ENCODE data around the gene HEMGN. TPM values are rescaled to one million over a fixed set of nuclear protein-coding genes. Genes with fewer than 3 reads are reported as not detected.

HEMGN gene
- total and polyA plus RNA-seq, 2 of the 8 experiments (the other 6 are each of a cell fraction or from before 2014, with no cell fraction given), result not detected

DNA sequence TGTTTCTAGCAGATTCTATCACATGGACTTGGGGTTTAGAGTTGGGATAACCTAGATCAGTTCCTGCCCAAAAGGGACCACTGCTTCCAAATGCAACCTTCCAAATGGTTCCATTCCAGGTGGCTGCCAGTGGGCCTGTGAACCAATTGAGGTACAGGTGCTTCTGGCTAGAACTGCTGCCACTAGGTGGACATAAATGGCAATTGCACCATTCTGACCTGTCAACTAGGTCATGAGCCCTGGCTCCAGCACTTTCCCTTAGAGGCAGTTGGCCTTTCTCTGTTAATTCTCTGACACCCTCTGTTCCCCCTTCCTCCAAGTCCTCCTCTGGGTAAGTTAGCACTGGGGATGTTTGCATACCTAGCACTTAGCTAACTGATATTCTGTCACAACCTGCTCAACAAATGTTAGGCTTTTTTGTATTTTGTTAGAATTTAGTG lies 16.6 kb upstream of the HEMGN start (continued):
- no peak for TF ChIP-seq CHD7 (IDR thresholded peaks at IDR 0.05; ENCODE audit: insufficient replicate concordance, low read length)
- no peak for TF ChIP-seq POLR2AphosphoS5 (IDR thresholded peaks at IDR 0.05; ENCODE audit: low read depth, low read length)
- no peak for TF ChIP-seq HDAC2 (IDR thresholded peaks at IDR 0.05; ENCODE audit: borderline replicate concordance in 1 of 2, low read depth in 2 of 2, low read length in 2 of 2)
- peak; percentile 65 to 72 for TF ChIP-seq RAD21 (IDR thresholded peaks at IDR 0.05 in 1 of 2, conservative IDR thresholded peaks at IDR 0.05 in 1 of 2; ENCODE audit: low read depth in 2 of 2, low read length in 2 of 2)
- 0 out of 2 replicates have a peak, but pooled peaks have one; percentile 23 for TF ChIP-seq YY1 (IDR thresholded peaks at IDR 0.05; ENCODE audit: low read depth, low read length)
- TF ChIP-seq MAFK (IDR thresholded peaks at IDR 0.05; ENCODE audit: low read depth, low read length), result no peak
- TF ChIP-seq RNF2 (IDR thresholded peaks at IDR 0.05; ENCODE audit: borderline replicate concordance, low read depth, low read length, missing control alignments, poor library complexity, severe bottlenecking), result no peak
- TF ChIP-seq RFX5 (IDR thresholded peaks at IDR 0.05; ENCODE audit: borderline replicate concordance, low read depth, low read length), result no peak
- no peak for TF ChIP-seq CBX8 (IDR thresholded peaks at IDR 0.05; ENCODE audit: borderline replicate concordance, low read depth, low read length)
- TF ChIP-seq GABPA (IDR thresholded peaks at IDR 0.05; ENCODE audit: borderline replicate concordance, insufficient read depth, low read length), result peak; percentile 25; the same call in 1 of the 2 replicates
